Measurements from ENCODE around the gene RBMS3.

RBMS3 gene

DNA sequence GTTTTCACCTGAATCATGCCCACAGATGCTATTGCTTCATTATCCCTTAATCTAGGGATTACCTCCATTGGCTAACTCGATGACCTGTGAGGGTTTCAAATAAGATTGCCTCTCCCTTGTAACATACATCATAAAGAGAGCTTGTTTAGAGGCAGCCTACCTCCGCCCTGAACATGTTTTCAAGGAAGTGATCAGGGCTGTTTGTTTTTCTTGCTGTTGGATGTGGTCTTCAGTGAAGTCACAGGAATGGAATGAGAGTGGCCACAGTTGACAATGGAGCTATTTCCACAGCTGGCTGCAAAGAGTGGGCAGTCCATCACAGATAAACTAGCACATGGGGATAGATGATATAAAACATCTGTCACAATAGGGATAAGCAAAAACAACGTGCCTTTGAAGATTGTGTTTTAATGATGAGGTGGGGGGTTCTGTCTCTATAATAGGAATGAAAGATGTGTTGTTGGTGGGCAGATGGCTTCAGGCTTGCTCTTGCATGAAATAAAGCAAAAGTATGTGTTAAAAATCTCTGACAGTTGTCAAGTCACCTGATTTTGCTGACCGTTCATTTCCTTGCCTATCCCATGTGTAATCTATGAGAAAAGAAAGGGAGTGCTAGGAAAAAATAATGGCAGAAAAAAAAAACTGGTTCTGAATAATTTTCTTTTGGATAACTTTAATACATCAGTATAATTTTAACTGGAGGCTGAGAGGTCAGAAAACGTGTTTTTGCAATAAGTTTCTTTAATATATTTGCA, 642.3 kb downstream of the RBMS3 start:
- DNase-seq: no peak

DNA sequence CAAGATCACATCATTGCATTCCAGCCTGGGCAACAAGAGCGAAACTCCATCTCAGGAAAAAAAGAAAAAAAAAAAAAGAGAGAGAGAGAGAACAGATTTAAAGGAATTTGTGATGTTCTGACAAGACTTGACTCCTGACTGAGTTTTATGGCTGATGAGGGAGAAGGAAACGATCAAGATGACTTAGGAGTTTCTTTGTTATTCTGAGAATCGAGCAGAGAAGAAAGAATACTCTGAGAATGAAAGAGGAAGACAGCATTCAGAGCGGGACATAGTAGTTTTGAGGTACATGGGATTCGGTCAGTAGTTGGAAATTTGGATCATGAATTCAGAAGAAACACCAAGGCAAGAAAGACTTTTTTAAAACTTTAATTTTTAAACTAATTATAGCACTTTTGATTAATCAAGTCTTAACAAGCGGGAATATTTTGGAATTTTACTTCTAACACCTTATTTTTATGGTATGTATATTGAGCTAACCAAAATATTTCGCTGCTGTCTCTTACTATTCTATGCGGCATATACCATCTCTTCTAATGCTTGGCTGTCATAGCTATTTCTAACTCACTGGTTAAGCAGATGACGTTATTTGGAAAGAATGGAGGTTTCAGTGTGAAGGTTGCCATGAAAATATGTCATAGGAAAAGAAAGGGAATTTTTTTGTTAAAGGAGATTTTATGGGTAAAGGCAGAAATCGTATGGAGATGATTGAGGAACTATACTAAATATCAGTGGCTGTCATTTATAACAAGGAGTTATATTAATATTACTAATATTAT, 644.1 kb downstream of the RBMS3 start:
- DNase-seq: no peak

- no peak for DNase-seq
Measured at GRCh38 chr3:29926378-29926777, 645.5 kb downstream of the RBMS3 start.

DNA sequence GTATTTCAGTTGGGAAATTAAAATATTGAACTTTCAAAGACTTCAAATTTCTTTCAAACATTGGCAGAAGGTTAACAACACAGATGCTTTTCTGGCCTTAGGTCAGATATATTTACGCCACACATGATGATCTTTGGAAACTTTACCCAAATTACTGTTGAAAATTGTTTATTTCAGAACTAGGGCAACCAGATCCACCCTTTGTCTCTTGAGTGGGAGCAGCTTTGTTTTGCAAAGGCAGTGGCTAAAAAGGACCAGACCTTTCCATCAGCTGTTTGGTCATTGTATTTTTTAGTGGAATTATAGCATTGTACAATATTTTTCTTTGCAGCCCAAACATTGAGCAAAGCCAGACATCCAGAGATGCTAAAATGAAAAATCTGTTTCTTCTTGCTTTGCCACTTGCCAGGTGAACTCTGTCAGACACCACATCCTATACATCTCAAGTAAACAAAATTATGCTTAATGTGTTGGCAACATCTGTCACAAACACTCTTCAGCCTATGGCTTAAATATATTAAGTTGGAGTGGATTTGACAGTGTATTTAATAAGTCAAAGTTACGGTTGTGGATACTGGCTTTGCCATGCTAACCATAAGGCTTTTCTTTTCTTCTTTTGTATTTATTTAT, 651.9 kb downstream of the RBMS3 start:
- no peak for DNase-seq

DNA sequence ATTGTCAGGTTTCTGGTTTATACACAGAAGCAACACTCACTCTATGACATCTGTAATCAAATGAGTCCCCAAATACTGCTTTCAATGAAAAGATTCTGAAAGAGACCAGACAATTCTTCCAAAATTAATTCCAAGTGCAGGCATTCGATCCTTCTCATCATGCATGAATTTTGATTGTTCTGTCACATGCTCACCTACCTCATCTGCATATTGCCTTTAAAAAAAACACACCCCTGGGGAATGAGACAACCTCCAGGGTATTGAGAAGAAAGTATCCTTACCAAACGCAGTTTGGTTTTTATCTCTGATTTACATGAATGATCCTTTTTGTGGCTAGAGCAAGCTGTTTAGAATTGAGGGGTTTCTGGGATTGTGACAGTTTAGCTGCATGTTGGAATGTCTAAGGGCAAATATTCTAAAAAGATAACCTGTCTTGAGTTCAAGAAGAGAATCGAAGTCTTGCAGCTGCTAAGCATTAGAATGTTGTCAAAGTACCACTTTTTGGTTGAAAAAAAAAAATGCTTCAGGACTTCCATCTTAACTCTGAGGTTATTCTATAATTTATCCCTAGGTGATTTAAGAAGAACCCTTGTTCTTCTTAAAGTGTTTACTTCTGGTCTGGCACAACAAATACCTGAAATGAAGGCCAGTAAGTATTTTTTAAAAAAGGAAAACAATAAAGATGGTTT, 653.1 kb downstream of the RBMS3 start:
- DNase-seq: no peak

- no peak for DNase-seq
Measured at GRCh38 chr3:29934751-29935150, 653.9 kb downstream of the RBMS3 start.

GRCh38 chr3:29936054-29936453, 655.2 kb downstream of the RBMS3 start:
- DNase-seq: no peak

DNA sequence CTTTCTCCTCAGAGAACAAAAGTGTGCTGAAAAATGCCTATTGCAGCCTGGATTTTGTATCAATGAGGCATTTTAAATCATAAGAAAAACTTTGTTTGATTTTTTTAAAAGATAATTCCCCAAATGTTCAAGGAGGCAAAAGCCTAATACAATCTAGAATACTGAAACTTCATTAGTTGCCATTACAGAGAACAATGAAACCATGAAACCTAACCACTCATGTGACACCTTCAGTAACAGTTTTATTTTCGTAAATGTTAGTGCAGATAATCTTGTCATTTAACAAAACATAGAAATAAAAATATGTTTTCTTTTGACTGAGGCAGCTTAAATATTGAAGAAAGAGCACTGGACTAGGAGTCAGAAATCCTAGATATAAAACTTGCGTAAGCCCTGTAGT, 655.9 kb downstream of the RBMS3 start:
- DNase-seq: no peak

- no peak for DNase-seq
Measured at GRCh38 chr3:29937185-29937584, 656.3 kb downstream of the RBMS3 start.

GRCh38 chr3:29940759-29941323, 660.0 kb downstream of the RBMS3 start:
- no peak for DNase-seq

- no peak for DNase-seq
Measured at GRCh38 chr3:29942297-29942696, 661.4 kb downstream of the RBMS3 start.

DNA sequence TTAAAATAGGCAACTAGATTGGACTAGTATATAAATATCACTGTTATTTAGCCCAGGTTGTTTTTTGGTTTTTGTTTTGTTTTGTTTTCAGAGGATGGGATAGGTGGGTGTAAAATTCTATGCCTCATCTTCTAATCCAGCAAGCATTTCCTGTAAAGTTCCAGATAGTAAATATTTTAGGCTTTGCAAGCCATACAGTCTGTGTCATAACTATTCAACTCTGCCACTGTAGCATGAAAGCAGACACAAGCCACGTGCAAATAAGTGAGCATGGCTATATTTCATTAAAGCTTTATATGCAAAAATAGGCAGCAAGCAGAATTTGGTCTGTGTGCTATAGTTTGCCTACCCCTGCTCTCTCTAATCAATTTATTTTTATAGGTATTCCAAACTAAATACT, 668.3 kb downstream of the RBMS3 start:
- DNase-seq: no peak

DNA sequence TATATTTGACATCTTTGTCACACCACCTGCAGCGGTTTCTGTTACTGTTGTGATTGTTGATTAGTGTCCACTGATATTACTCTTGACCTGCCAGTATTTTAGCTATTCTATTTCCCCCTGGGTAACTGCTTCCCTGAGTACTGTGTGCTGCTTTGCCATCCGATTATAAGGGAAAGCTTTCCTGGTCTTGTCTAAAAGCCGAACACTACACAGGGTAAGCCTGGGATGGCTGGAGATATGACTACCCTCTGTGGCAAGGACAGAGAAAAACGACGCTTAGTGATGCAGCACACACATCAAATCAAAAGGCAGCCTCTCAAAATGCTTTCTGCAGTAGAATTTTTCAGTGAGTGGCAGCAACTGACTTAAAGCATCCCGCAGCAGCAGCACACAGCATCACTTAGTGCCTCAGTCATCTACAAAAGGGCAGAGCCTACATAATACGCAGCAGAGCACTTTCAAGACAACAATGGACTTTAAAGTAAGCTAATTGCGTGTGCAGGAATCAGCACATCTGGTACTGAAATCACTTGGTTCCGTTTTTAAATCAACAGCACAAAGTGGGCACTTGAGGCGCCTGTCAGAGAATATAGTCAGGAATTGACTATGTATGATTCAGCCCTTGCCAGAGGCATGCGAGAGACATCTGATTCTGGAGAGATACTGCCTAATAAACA, 669.2 kb downstream of the RBMS3 start:
- no peak for DNase-seq

GRCh38 chr3:29952431-29952830, 671.6 kb downstream of the RBMS3 start:
- no peak for DNase-seq

DNA sequence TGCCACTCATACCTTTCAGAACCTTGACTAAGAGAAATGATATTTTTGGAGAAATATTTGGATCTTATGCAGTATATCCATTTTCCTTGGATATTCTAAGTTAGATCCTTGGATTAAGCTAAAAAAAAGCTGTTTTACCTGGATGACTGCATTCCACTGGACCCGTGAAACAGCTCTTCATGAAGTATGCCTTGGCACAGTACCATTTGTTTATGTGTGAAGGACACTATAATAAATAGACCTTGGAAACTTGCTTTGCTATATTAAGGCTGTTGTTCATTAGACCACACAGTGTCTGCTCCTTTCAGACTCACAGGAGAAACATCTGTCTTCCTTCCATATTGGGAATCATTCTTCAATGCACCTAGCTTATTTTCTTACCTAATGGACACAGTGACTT, 674.5 kb downstream of the RBMS3 start:
- DNase-seq: no peak

DNA sequence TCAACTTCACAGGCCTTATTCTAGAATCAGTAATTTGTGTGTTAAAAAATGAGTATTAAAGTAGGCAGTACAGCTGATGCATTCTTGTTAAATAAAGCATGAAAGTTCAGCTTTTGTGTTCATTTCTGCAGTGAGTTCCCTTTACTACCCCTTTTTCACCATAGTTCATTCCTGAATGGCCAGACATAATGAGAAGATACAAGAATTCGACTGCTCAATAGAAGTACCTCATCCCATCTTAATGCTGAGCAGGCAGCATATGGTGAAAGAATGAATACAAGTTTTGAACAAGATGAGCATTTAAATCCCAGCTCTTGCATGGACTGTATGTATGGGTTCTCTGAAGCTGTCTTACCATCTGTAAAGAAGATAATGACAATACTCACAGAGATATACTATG, 677.9 kb downstream of the RBMS3 start:
- DNase-seq: no peak

GRCh38 chr3:29971895-29972294, 691.0 kb downstream of the RBMS3 start:
- no peak for DNase-seq

DNA sequence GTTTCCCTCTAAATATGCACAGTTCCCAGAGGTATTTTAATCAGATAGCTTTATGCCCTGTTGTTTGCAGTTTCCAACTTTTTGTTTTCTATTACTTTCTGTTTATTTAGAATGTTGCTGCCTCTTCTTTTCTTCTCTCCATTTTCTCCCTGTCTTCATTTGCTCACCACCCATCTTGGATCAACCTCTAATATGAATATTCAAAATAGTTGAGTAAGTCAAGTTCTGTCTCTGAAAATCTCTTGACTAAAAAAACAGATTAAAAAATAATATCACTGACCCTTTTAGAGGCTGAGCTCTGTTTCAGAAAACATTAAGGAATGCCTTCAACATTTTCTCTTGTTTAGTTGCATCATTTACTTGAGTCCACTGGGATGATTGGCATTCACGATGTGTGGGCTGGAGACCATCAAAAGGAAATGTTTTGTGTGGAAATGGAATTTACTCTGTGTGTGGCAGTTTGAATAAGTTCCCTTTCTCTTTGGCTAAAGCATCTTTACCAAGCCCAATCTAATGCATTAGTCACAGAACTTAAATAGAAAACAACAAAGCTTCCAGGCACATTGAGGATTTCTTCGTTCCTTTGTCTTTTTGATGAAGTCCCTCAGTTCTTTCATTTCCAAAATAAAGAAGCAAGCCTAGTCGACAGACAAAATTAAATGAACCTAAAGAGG, 691.6 kb downstream of the RBMS3 start:
- DNase-seq: no peak

DNA sequence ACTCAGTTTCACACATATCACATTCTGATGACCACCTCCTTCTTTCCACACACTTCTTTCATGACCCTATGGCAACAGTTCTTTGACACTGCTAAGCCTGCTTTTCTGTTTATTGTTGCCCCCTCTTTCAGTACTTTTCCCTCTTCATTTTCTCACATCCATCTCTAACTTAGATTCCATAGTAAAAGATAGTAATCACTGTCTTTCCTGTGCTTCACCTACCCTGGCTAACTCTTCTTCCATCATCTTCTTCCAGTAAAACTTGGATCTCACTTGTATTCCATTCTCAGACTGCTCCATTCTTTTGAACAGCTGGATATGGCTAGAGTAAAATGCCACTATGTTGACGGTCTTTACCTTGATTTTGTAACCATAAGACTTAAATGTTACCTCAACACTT, 692.9 kb downstream of the RBMS3 start:
- no peak for DNase-seq

DNA sequence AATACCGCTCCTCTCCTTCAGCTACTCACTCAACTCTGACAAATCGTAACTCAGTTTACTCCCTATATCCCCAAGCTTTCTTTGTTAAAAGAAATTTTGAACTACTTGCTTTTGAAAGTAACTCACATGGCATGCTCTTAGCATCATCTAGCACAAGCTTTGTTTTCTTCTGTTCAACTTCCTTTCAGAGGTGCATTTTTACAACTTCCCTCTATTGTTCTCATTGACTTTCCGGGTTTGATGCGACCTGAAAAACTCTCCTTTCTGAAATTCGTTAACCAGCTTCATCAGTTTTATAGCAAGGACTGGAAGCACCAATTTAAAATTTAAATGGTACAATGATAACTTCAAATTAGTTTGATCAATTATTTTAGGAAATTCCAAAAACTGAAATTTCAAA, 696.0 kb downstream of the RBMS3 start:
- DNase-seq: no peak

DNA sequence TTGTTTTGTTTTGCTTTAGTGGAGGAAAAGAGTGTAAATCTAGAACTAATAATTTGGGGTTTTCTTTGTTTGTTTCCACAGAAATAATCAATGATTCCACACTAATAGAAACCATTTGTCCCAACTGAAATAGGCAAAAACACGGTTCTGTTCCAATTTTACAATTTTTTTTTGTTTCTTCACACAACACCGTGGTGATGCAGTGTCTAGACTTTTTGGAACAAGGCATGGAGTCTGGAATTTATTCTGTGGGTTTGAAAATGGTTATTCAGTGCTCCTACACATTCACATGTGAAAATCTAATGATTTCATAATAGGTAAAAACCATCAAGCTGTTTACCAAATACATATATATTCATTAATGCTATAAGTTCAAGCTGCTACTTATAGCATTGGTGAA, 696.5 kb downstream of the RBMS3 start:
- DNase-seq: no peak

DNA sequence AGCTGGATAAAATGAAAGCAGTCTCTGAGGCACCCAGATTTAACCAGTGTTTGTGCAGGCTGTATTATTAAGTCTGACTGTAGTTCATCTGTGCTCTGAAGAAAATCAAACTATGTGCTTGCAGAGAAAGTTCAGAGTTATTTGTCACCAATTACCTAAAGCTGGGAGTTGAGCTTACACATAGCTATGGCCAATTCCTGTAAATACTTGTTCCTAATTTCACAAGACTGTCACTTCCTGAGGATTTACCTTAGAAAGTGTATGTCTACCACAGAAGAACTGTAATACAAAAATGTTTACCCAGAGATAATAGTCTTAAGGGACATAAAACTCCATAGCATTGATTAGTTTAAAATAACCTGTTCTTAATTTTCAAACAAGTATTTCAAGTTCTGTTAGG, 697.2 kb downstream of the RBMS3 start:
- no peak for DNase-seq

Data from cerebellar nuclear complex (tissue), 1 donor.